ENCODE data around the gene FAM9C.
"Not testable (repeated sequence)": the region's sequence is repeated elsewhere in the genome, so short reads cannot be mapped to it uniquely, and the experiment has no call there.

FAM9C gene

DNA sequence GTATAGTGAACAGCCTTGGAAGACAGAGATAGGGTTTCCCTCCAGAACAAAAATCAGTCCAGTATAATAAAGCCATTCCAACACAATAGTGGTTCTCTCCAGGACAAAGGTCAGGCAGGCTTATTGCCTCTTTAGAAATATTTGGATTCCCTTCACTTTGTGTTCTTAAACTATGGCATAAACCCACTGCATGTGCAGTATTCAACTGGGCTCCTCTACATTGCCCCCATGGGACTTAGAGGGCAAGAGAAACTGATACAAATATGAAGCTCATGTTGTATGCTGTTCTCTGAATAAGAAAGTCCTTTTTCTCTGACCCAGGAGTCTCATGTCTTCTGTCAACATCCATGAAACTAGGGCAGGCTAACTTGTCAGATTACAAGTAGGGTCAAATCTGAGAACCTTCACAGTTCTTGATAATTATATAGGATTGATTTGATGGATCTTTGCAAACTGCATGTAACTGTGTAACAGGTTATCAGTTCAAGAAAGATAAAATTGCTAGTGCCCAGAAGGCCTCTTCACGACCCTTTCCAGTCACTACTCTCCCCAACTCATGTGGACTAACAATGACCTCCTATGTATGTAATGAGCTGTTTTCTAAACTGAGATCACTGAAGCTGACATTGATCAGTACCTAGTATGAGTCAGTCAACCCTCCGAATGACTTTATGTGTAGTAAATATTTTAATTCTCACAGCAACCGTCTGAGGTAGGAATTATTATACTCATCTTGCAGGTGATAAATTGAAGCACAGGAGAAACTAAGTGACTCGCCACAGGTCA is 31.9 kb upstream of the FAM9C start:
- no peak overlapping the region for H3K4me3 ChIP-seq (ENCODE audit: insufficient read depth, low read depth, low read length)
- no peaks in the 10 kb centered on the region for H3K9me3 ChIP-seq (ENCODE audit: control insufficient read depth, low read length)
- no peaks in the 10 kb centered on the region for H3K27me3 ChIP-seq (ENCODE audit: control insufficient read depth, insufficient read depth, low read length, poor library complexity, severe bottlenecking)
- H3K27ac ChIP-seq (ENCODE audit: insufficient read depth, low read depth, low read length, poor library complexity, severe bottlenecking): no peak overlapping the region
- no peaks in the 10 kb centered on the region for H3K36me3 ChIP-seq (ENCODE audit: control insufficient read depth, insufficient read depth, low read length)
- 96 to 98% methylated on average over 3 to 4 of the region's 4 CpGs for WGBS, 2 experiments
- H3K4me1 ChIP-seq (ENCODE audit: control insufficient read depth, insufficient read depth, low read length): no peaks in the 10 kb centered on the region

DNA sequence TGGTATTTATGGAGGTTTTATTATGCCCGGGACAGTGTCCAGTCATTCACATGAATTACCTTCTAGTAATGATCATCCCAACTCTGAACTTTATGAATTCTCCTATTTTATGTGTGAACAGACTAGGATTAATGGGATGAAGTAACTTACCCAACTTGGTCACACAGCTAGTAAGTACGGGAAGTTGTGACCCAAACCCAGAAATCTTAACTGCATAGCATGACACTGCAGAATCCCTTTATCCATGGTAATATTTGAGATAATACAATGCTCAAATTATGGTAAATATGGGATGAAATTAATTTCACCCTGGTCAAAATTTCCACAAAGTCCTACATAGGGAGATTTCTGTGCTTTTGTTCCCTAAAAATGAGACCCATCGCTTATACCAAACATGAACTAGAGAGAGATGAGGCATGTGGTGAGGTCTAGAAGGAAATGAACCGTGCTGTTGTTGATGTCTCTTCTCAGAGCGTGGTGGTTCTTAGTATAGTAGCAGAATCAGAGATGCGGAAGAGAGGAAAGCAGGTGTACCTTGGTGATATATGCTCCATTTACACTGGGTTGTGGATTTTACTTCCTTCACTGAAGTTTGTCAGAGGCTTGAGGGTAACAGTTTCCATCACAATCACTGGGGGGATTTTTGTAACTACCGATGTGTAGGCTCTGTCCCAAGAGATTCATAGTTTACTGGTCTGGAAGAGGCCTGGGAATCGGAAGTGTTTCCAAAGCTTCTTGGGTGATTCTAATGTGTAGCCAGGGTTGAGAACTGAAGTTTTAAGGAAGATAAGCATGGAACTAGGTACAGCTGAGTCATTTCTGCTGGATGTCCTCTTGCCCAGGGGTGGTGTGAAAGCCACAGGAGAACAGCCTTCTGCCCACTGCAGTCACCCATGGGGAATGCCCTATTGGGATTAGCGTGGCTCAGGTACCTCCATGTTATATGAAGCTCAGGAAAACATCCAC is 30.2 kb upstream of the FAM9C start:
- Histone ChIP-seq H3K4me1 (ENCODE audit: control insufficient read depth, insufficient read depth, low read length) (no peaks in the 10 kb centered on the region), H3K9me3 (ENCODE audit: control insufficient read depth, low read length) (no peaks in the 10 kb centered on the region), H3K36me3 (ENCODE audit: control insufficient read depth, insufficient read depth, low read length) (no peaks in the 10 kb centered on the region), H3K4me3 (ENCODE audit: insufficient read depth, low read depth, low read length) (no peak overlapping the region), H3K27ac (ENCODE audit: insufficient read depth, low read depth, low read length, poor library complexity, severe bottlenecking) (no peak overlapping the region), H3K27me3 (ENCODE audit: control insufficient read depth, insufficient read depth, low read length, poor library complexity, severe bottlenecking) (no peaks in the 10 kb centered on the region)
- WGBS, 2 experiments: 95 to 96% methylated on average over 7 to 8 of the region's 9 CpGs

DNA sequence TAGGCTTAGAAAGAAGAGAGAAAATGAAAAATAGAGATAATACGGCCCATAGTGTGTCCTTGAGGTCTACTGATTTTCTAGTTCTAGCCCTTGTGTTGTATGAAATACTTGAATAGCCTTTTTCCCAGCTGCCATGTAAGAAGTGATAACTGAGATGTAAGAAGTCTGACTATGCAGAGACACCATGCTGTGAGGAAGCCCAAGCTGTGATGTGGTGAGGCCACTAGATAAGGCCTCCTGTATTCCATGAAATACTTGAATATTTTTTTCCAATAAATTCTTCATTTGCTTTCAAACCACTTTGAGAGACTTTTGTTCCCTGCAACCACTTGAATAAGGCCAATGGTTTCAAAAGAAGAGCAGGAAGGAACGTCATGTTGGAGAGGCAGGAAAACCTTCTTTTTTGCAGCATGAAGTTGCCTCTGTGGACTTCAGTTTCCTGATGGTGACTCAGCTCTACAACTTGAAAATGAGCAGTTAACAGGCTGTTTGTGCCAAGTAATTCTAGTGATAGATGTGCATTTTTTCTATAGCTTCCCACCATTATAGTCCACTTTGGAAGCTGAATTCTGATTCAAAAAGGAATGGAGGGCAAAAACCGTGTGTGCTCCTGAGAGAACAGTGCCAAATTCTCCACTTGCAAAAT is 25.5 kb upstream of the FAM9C start:
- 97 to 100% methylated on average over 2 of the region's 3 CpGs for WGBS, 2 experiments

DNA sequence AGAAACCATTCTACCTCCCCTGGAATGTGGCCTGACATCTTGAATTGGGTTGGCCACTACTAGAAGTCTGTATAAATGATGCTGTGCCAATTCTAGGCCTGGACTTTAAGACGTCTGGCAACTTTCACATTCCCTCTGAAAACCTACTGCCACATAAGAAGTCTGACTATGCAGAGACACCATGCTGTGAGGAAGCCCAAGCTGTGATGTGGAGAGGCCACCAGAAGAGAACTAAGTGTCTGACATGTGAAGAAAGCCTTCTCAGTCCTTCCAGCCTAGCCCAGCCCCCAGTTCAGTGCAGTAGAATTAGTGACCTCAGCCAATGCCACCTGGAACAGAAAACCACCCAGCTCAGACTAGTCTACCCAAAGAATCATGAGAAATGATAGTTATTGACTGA is 24.2 kb upstream of the FAM9C start:
- Histone ChIP-seq H3K4me1 (ENCODE audit: control insufficient read depth, insufficient read depth, low read length) (no peaks in the 10 kb centered on the region), H3K4me3 (ENCODE audit: insufficient read depth, low read depth, low read length) (no peak overlapping the region), H3K27ac (ENCODE audit: insufficient read depth, low read depth, low read length, poor library complexity, severe bottlenecking) (no peak overlapping the region), H3K9me3 (ENCODE audit: control insufficient read depth, low read length) (no peaks in the 10 kb centered on the region), H3K27me3 (ENCODE audit: control insufficient read depth, insufficient read depth, low read length, poor library complexity, severe bottlenecking) (no peaks in the 10 kb centered on the region), H3K36me3 (ENCODE audit: control insufficient read depth, insufficient read depth, low read length) (no peaks in the 10 kb centered on the region)
- 75 to 100% methylated on average over 1 of the region's 1 CpG for WGBS, 2 experiments

More for the DNA sequence above, 25.5 kb upstream of the FAM9C start:
- Histone ChIP-seq H3K27ac (ENCODE audit: insufficient read depth, low read depth, low read length, poor library complexity, severe bottlenecking) (no peak overlapping the region), H3K36me3 (ENCODE audit: control insufficient read depth, insufficient read depth, low read length) (no peaks in the 10 kb centered on the region), H3K4me1 (ENCODE audit: control insufficient read depth, insufficient read depth, low read length) (no peaks in the 10 kb centered on the region), H3K9me3 (ENCODE audit: control insufficient read depth, low read length) (no peaks in the 10 kb centered on the region), H3K4me3 (ENCODE audit: insufficient read depth, low read depth, low read length) (no peak overlapping the region), H3K27me3 (ENCODE audit: control insufficient read depth, insufficient read depth, low read length, poor library complexity, severe bottlenecking) (no peaks in the 10 kb centered on the region)

DNA sequence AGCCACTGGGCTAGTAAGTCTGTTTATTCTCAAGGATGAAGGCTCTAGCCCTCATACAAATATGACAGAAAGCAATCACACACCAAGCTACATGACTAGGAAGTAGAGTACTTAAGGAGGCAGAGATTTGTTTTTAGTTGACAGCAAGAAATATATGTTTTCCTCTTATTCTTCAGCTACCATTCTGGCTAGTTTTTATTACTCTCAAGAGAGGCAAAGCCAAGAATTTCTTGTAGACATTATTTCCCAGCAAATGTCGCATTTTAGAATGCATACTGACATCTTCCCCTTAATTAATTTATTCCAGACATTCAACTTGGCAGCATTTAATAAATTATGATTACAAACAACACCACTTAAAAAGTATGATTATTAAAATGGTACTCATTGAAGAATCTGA is 23.4 kb upstream of the FAM9C start:
- Histone ChIP-seq H3K27me3 (ENCODE audit: control insufficient read depth, insufficient read depth, low read length, poor library complexity, severe bottlenecking) (no peaks in the 10 kb centered on the region), H3K4me1 (ENCODE audit: control insufficient read depth, insufficient read depth, low read length) (no peaks in the 10 kb centered on the region), H3K4me3 (ENCODE audit: insufficient read depth, low read depth, low read length) (no peak overlapping the region), H3K9me3 (ENCODE audit: control insufficient read depth, low read length) (no peaks in the 10 kb centered on the region), H3K27ac (ENCODE audit: insufficient read depth, low read depth, low read length, poor library complexity, severe bottlenecking) (no peak overlapping the region), H3K36me3 (ENCODE audit: control insufficient read depth, insufficient read depth, low read length) (no peaks in the 10 kb centered on the region)
- 100% methylated on average over 1 of the region's 1 CpG for WGBS, 2 experiments

DNA sequence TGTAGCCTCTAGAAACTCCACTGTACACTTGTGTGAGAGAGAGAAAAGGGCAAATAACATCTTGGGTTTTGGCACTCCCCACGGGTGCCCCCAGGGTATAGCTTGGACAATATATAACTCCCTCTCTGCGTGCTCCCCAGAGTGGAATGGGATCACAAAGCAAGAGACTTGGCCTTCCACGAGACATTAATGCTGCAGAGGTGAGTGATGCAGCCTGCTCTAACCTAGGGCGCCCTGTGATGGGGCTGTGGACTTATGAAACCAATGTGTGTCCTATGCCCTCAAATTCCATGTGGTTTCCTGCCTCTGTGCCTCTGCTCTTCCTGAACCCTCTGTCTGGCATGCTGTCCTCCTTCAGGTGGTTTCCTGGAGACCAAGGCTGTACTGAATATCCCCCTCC is 22.0 kb upstream of the FAM9C start:
- H3K4me3 ChIP-seq (ENCODE audit: insufficient read depth, low read depth, low read length): no peak overlapping the region
- H3K36me3 ChIP-seq (ENCODE audit: control insufficient read depth, insufficient read depth, low read length): no peaks in the 10 kb centered on the region
- 92 to 94% methylated on average over 4 of the region's 4 CpGs for WGBS, 2 experiments
- no peaks in the 10 kb centered on the region for H3K4me1 ChIP-seq (ENCODE audit: control insufficient read depth, insufficient read depth, low read length)
- H3K27me3 ChIP-seq (ENCODE audit: control insufficient read depth, insufficient read depth, low read length, poor library complexity, severe bottlenecking): no peaks in the 10 kb centered on the region
- no peak overlapping the region for H3K27ac ChIP-seq (ENCODE audit: insufficient read depth, low read depth, low read length, poor library complexity, severe bottlenecking)
- H3K9me3 ChIP-seq (ENCODE audit: control insufficient read depth, low read length): no peaks in the 10 kb centered on the region

DNA sequence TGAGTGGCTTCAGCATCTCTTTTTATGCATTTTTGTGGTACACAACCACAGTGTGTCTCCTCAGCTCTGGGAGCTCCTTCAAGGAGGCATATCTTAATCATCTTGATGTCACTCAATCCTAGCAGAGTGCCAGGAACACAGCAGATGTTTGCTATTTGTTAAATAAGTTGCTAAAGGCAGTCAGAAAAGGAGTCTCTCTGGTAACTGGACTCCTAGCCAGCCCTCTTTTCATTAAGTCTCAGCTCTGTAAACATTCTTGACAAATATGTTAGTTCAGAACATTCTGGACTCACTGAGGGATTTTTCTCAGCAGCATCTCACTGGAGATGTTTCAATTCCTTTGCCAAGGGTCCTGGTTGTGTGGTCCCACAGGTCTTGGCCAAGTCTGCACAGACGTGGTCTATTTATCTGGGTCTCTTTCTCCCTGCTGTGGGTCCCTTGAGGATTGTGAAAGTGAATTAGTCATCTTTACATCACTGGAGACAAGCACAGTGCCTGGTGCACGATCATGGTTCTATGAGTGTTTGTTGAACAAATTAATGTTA is 20.3 kb upstream of the FAM9C start:
- no peaks in the 10 kb centered on the region for H3K36me3 ChIP-seq (ENCODE audit: control insufficient read depth, insufficient read depth, low read length)
- WGBS, 2 experiments: 86 to 91% methylated on average over 1 to 2 of the region's 2 CpGs

DNA sequence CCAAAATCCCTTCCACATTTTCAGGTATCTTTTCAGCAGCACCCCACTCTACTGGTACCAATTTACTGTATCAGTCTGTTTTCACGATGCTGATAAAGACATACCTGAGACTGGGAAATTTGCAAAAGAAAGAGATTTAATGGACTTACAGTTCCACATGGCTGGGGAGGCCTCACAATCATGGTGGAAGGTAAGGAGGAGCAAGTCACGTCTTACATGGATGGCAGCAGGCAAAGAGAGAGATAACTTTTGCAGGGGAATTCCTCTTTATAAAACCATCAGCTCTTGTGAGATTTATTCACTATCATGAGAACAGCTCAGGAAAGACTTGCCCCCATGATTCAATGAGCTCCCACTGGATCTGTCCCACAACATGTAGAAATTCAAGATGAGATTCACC is 18.7 kb upstream of the FAM9C start:
- not testable (repeated sequence) for H3K4me3 ChIP-seq (ENCODE audit: insufficient read depth, low read depth, low read length); H3K9me3 ChIP-seq (ENCODE audit: control insufficient read depth, low read length)
- 88 to 94% methylated on average over 2 of the region's 2 CpGs for WGBS, 2 experiments

More for the DNA sequence above, 20.3 kb upstream of the FAM9C start:
- Histone ChIP-seq H3K4me3 (ENCODE audit: insufficient read depth, low read depth, low read length) (no peak overlapping the region), H3K27ac (ENCODE audit: insufficient read depth, low read depth, low read length, poor library complexity, severe bottlenecking) (no peak overlapping the region), H3K9me3 (ENCODE audit: control insufficient read depth, low read length) (no peaks in the 10 kb centered on the region), H3K27me3 (ENCODE audit: control insufficient read depth, insufficient read depth, low read length, poor library complexity, severe bottlenecking) (no peaks in the 10 kb centered on the region), H3K4me1 (ENCODE audit: control insufficient read depth, insufficient read depth, low read length) (no peaks in the 10 kb centered on the region)

DNA sequence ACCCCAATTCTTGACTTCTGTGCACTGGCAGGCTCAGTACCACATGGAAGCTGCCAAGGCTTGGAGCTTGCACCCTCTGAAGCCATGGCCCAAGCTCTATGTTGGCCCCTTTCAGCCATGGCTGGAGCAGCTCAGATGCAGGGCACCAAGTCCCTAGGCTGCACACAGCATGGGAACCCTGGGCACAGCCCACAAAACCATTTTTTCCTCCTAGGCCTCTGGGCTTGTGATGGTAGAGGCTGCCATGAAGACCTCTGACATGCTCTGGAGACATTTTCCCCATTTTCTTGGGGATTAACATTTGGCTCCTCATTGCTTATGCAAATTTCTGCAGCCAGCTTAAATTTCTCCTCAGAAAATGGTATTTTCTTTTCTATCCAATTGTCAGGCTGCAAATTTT is 17.9 kb upstream of the FAM9C start:
- not testable (repeated sequence) for H3K27ac ChIP-seq (ENCODE audit: insufficient read depth, low read depth, low read length, poor library complexity, severe bottlenecking); H3K27me3 ChIP-seq (ENCODE audit: control insufficient read depth, insufficient read depth, low read length, poor library complexity, severe bottlenecking); H3K4me1 ChIP-seq (ENCODE audit: control insufficient read depth, insufficient read depth, low read length); H3K9me3 ChIP-seq (ENCODE audit: control insufficient read depth, low read length); H3K4me3 ChIP-seq (ENCODE audit: insufficient read depth, low read depth, low read length); H3K36me3 ChIP-seq (ENCODE audit: control insufficient read depth, insufficient read depth, low read length)

More for the DNA sequence above, 18.7 kb upstream of the FAM9C start:
- H3K27ac ChIP-seq (ENCODE audit: insufficient read depth, low read depth, low read length, poor library complexity, severe bottlenecking); H3K4me1 ChIP-seq (ENCODE audit: control insufficient read depth, insufficient read depth, low read length); H3K27me3 ChIP-seq (ENCODE audit: control insufficient read depth, insufficient read depth, low read length, poor library complexity, severe bottlenecking); H3K36me3 ChIP-seq (ENCODE audit: control insufficient read depth, insufficient read depth, low read length): not testable (repeated sequence)

Measured in ectodermal cell (in vitro differentiated cells).